HG03520 (cell line): ENCODE data around the gene SPON1.
"Not testable (repeated sequence)": the region's sequence is repeated elsewhere in the genome, so short reads cannot be mapped to it uniquely, and the experiment has no call there.

ENCODE experiments used
- ATAC-seq: cut with Tn5 transposase; IDR thresholded peaks from one replicate; pipeline ENCODE4 v1.9.1; 2021; ENCODE audit warnings: mild to moderate bottlenecking, moderate library complexity; ENCODE audit not compliant: unreplicated experiment

Gene SPON1

GRCh38 chr11:13974631-13975030 lies 12.1 kb downstream of the SPON1 start:
- no peak for ATAC-seq

- no peak for ATAC-seq
These were observed 20.7 kb downstream of the SPON1 start for GRCh38 chr11:13983081-13983751.

- ATAC-seq, result no peak
These were observed 22.3 kb downstream of the SPON1 start for GRCh38 chr11:13984616-13985450.

GRCh38 chr11:13986695-13987094 lies 24.2 kb downstream of the SPON1 start:
- not testable (repeated sequence) for ATAC-seq

GRCh38 chr11:13992158-13992856 lies 29.8 kb downstream of the SPON1 start:
- ATAC-seq, result not testable (repeated sequence)

- ATAC-seq, result no peak
These were observed 30.7 kb downstream of the SPON1 start for GRCh38 chr11:13993096-13993765.

- no peak for ATAC-seq
These were observed 35.4 kb downstream of the SPON1 start for GRCh38 chr11:13997881-13998280.

GRCh38 chr11:13999704-14000103 lies 37.2 kb downstream of the SPON1 start:
- no peak for ATAC-seq

DNA sequence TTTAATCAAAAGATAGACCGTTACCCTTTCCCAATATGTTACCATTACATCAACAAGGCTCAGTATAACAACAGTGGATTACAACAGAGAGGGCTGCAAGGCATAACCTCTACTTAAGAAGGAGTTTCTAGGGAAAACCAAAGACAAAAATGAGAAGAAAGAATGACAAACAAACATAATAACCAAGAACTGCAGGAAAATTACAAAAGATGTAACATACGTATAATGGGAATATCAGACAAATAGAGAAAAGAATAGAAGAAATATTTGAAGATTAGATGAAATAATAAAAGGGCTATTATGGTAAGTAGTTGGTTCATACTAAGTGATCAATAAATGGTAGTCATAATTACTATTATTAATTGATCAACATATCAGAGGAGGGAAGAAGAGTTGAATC lies 39.1 kb downstream of the SPON1 start:
- no peak for ATAC-seq

DNA sequence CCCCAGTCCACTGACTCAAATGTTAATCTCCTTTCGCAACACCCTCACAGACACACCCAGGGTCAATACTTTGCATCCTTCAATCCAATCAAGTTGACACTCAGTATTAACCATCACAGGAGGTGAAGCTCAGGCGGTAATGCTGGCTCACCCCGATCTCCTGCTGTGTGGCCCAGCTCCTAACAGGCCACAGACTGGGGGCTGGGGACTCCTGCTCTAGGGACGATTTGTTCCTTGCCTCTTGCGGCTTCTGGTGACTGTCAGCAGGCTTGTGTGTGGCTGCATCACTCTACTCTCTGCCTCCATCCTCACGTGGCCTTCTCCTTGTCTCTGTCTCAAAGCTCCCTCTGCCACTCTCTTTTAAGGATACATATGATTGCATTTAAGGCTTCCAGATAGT lies 45.0 kb downstream of the SPON1 start:
- ATAC-seq, result no peak

GRCh38 chr11:14010665-14011064 lies 48.1 kb downstream of the SPON1 start:
- no peak for ATAC-seq

DNA sequence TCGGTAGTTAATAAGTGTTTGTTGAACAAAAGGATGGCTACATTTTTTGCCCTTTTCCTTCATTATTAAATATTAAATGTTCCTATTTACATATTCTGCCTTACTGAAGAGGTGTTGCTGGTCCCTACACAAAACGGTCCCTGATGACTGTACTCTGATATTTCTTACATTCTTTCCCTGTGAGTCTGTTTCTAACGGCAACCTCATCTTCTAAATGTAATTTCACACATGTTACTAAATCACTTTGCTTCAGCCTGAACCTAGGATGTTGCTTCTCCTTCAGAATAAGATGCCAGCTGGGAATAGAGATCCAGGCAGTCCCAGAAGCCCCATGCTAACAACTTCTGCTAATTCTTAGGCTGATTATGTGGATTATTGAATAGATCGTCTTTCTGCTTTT lies 50.3 kb downstream of the SPON1 start:
- no peak for ATAC-seq

- ATAC-seq, result no peak
These were observed 53.2 kb downstream of the SPON1 start for GRCh38 chr11:14015711-14016110.

DNA sequence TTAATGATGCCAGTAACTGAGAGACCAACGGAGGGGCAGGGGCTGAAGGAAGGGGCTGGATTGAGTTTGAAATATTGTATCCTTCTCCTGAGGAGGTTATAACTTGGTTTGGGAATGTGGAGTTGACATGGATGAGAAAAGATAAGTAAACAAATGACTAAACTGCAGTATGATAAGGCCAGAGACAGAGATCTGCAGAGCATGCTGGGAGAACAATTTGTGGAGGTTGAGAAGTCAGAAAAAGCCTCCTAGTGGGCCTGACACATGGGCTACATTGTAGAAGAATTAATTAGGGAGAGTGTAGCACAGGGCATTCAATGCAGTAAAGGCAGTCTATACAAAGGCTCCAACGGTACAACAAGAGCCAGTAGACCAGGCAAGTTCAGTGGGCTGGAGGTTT lies 55.9 kb downstream of the SPON1 start:
- ATAC-seq, result no peak

DNA sequence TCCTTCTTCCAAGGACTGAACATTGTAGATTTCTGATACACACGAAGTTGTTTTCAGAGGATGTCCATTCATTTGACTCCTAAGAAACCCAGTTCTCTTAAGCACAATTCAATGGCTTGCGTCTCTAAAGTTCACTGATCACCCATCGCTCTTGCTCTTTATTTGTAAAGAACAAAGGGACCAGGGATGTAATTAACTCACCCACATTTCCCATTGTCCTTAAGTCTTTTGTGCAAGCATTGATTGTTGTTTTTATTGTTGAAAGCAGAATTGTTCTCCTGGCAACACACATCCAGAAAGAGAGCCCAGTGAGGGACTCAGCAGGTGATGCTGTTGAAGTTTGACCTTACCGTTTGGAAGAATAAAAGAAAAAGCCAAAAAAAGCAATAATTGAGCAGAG lies 59.2 kb downstream of the SPON1 start:
- no peak for ATAC-seq

GRCh38 chr11:14022251-14022650 lies 59.7 kb downstream of the SPON1 start:
- no peak for ATAC-seq

GRCh38 chr11:14022821-14023220 lies 60.3 kb downstream of the SPON1 start:
- ATAC-seq, result no peak

DNA sequence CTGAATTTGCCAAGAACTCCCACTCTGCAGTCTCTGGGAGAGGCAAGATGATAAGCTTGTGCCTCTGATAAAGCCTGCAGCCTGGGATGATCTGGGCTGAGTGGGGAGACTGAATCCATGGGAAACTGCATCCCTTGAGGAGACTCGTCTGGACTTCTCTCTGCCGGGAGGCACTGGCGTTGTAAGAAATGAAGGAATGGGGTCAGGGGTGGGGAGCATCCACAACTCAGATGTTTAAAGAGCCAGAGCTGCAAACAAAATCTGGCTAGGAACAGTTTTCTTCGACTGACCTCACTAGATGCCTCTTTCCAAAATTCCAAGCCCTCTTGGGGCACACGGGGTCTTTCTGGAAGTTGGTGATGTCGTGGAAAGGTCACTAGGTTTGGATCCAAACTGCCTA lies 64.4 kb downstream of the SPON1 start:
- ATAC-seq, result no peak

DNA sequence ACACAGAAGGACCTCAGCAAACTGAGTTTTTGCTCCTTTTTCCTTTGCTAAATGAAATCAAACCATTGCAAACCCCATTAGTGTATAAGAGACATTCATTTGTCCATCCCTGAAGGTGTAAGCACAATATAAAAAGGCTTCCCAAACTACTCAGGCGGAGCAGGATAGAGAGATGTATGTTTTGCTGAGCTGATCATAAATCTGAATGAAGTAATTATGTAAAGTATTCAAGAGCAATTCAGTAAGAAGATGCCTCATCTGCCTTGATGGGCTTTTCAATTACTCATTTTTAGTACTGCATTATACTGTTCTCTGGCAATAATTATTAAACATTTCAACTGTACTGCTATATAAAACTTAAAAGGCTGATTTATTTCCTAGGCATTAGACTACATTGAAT lies 65.0 kb downstream of the SPON1 start:
- ATAC-seq, result no peak

DNA sequence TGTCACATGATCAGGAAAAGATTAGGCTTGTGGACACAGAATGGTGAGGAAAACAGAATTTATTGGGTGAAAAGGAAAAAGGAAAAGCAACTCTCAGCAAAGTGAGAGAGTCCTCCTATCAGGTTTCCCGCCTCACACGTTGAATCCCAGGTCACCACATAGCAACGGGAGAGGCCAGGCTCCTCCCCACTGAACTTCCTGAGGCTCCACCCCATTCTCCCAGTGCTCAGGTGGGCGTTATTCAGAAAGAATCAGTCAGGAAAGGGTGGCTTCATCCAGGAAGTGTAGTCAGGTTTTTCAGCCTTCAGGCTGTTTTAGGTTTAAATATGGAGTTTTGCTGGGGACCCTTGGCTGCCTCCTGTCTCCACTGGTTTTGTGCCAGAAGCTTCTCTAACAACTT lies 66.9 kb downstream of the SPON1 start:
- ATAC-seq, result no peak
